ENCODE results near the gene BICDL1.

BICDL1 gene

GRCh38 chr12:120101182-120101581 is 112.1 kb downstream of the BICDL1 start:
- 0 out of 2 replicates have a peak overlapping the region, but pooled peaks have one; percentile 3 for H3K27ac ChIP-seq
- TF ChIP-seq ZFX (IDR thresholded peaks at IDR 0.05; ENCODE audit: borderline replicate concordance): no peak
- TF ChIP-seq, protein P1, sequence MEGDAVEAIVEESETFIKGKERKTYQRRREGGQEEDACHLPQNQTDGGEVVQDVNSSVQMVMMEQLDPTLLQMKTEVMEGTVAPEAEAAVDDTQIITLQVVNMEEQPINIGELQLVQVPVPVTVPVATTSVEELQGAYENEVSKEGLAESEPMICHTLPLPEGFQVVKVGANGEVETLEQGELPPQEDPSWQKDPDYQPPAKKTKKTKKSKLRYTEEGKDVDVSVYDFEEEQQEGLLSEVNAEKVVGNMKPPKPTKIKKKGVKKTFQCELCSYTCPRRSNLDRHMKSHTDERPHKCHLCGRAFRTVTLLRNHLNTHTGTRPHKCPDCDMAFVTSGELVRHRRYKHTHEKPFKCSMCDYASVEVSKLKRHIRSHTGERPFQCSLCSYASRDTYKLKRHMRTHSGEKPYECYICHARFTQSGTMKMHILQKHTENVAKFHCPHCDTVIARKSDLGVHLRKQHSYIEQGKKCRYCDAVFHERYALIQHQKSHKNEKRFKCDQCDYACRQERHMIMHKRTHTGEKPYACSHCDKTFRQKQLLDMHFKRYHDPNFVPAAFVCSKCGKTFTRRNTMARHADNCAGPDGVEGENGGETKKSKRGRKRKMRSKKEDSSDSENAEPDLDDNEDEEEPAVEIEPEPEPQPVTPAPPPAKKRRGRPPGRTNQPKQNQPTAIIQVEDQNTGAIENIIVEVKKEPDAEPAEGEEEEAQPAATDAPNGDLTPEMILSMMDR (IDR thresholded peaks at IDR 0.05): no peak

DNA sequence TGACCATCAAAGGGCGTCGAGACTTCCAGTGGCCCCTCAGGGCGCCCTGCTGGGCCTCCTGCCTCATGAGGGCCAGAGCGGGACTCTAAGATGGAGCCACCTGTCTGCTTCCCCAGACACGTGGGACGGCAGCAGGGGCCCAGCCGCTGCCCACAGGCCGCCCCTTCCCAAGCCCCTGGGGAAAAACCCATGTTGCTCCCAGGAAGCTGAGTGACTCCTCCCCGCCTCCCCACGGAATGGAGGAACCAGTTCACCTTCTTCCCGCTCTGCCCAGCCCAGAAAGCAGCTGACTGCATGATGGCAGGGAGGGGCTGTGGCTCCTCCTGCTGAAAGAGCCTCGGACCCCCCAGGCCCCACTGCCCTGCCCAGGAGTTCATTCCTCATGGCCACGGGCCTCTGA is 112.6 kb downstream of the BICDL1 start:
- H3K27ac ChIP-seq: 0 out of 2 replicates have a peak overlapping the region, but pooled peaks have one; percentile 3
- TF ChIP-seq, protein P1 (IDR thresholded peaks at IDR 0.05): no peak
- TF ChIP-seq ZFX (IDR thresholded peaks at IDR 0.05; ENCODE audit: borderline replicate concordance): no peak

DNA sequence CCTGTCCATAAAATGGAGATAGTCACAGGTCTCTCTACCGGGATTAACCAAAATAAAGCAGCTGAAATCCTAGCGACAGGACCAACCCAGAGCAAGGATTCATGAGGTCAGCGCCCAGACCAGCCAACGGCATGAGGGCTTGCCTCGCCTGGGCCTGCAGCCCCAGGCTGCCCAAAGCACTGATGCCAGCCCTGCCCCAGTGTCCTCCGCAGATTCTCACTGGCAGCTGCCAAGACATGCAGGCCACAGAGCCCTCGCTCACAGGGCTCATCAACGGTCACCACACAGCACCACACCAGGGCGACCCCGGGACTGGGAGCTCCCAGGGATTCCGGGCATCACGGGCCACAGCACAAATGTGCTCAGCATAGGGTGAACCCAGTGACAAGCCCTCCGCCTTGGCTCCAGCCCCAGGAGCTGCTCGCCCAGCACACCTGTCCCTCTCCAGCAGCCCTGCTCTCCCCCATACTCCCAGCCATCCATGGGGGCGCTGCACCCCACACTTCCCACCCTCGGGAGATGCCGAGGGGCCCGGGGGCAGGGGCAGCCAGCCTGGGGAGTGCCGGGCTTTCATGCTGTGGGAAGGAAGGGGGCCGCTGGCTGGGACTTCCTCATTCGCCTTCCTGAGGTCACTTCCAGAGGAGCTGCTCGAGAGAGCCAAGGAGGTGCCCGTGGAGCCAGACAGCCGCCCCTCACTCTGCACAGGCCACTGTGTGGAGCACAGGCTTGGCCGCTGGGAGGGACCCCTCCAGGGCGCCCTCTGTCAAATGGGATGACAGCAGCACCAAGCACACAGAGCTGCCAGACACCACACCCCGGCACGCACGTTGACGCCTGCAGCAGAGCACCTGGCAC is 113.4 kb downstream of the BICDL1 start:
- H3K27ac ChIP-seq: no peak overlapping the region
- TF ChIP-seq, protein P1 (IDR thresholded peaks at IDR 0.05): no peak
- TF ChIP-seq ZFX (IDR thresholded peaks at IDR 0.05; ENCODE audit: borderline replicate concordance): no peak

GRCh38 chr12:120103044-120103338 is 114.0 kb downstream of the BICDL1 start:
- H3K27ac ChIP-seq: no peak overlapping the region
- TF ChIP-seq ZFX (IDR thresholded peaks at IDR 0.05; ENCODE audit: borderline replicate concordance): no peak
- TF ChIP-seq, protein P1 (IDR thresholded peaks at IDR 0.05): no peak

GRCh38 chr12:120103371-120103770 is 114.3 kb downstream of the BICDL1 start:
- H3K27ac ChIP-seq: no peak overlapping the region
- no peak for TF ChIP-seq ZFX (IDR thresholded peaks at IDR 0.05; ENCODE audit: borderline replicate concordance)
- TF ChIP-seq, protein P1 (IDR thresholded peaks at IDR 0.05): no peak

GRCh38 chr12:120106151-120106550 is 117.1 kb downstream of the BICDL1 start:
- no peak overlapping the region for H3K27ac ChIP-seq
- TF ChIP-seq ZFX (IDR thresholded peaks at IDR 0.05; ENCODE audit: borderline replicate concordance): no peak
- TF ChIP-seq, protein P1 (IDR thresholded peaks at IDR 0.05): no peak

- TF ChIP-seq ZFX (IDR thresholded peaks at IDR 0.05; ENCODE audit: borderline replicate concordance): no peak
- TF ChIP-seq, protein P1 (IDR thresholded peaks at IDR 0.05): no peak
- H3K27ac ChIP-seq: no peak overlapping the region
These were observed 120.7 kb downstream of the BICDL1 start for GRCh38 chr12:120109570-120110267.

Data from 22Rv1 (cell line).